Measurements from ENCODE around the gene ARHGEF7. TPM values are rescaled to one million over a fixed set of nuclear protein-coding genes. Genes with fewer than 3 reads are reported as not detected.

The ARHGEF7 gene
- total RNA-seq, 1 donor from 2014 or later = 270 TPM

- Mint-ChIP-seq H3K4me1 (ENCODE audit: unreplicated experiment) (no peaks in the 10 kb centered on the region), H3K9me3 (ENCODE audit: unreplicated experiment) (no peaks in the 10 kb centered on the region), H3K36me3 (ENCODE audit: low read depth, unreplicated experiment) (peaks cover 65% of the 10 kb centered on the region), H3K4me3 (ENCODE audit: unreplicated experiment) (no peak overlapping the region), H3K27ac (ENCODE audit: unreplicated experiment) (no peak overlapping the region), H3K27me3 (ENCODE audit: unreplicated experiment) (peaks cover 12% of the 10 kb centered on the region)
- no peak for TF ChIP-seq CTCF (IDR thresholded peaks at IDR 0.05; ENCODE audit: unreplicated experiment)
- no peak for DNase-seq (ENCODE audit: low spot score)
Measured at GRCh38 chr13:111304041-111304544, 189.0 kb downstream of the ARHGEF7 start.

GRCh38 chr13:111304603-111305289 is 189.6 kb downstream of the ARHGEF7 start:
- no peaks in the 10 kb centered on the region for H3K4me1 Mint-ChIP-seq (ENCODE audit: unreplicated experiment)
- H3K36me3 Mint-ChIP-seq (ENCODE audit: low read depth, unreplicated experiment) = peaks cover 71% of the 10 kb centered on the region

GRCh38 chr13:111312944-111313590 is 198.0 kb downstream of the ARHGEF7 start:
- DNase-seq (ENCODE audit: low spot score) = no peak
- peaks cover 62% of the 10 kb centered on the region for H3K36me3 Mint-ChIP-seq (ENCODE audit: low read depth, unreplicated experiment)
- no peak overlapping the region for H3K4me3 Mint-ChIP-seq (ENCODE audit: unreplicated experiment)
- no peak for TF ChIP-seq CTCF (IDR thresholded peaks at IDR 0.05; ENCODE audit: unreplicated experiment)
- H3K4me1 Mint-ChIP-seq (ENCODE audit: unreplicated experiment) = peaks cover 7% of the 10 kb centered on the region
- H3K27ac Mint-ChIP-seq (ENCODE audit: unreplicated experiment) = no peak overlapping the region
- H3K9me3 Mint-ChIP-seq (ENCODE audit: unreplicated experiment) = no peaks in the 10 kb centered on the region
- H3K27me3 Mint-ChIP-seq (ENCODE audit: unreplicated experiment) = peaks cover 12% of the 10 kb centered on the region

More at GRCh38 chr13:111304603-111305289, 189.6 kb downstream of the ARHGEF7 start:
- H3K9me3 Mint-ChIP-seq (ENCODE audit: unreplicated experiment) = no peaks in the 10 kb centered on the region
- no peak for DNase-seq (ENCODE audit: low spot score)
- peak overlapping the region; percentile 62 for H3K4me3 Mint-ChIP-seq (ENCODE audit: unreplicated experiment)
- TF ChIP-seq CTCF (IDR thresholded peaks at IDR 0.05; ENCODE audit: unreplicated experiment) = no peak
- peaks cover 12% of the 10 kb centered on the region for H3K27me3 Mint-ChIP-seq (ENCODE audit: unreplicated experiment)
- H3K27ac Mint-ChIP-seq (ENCODE audit: unreplicated experiment) = no peak overlapping the region

- H3K27ac Mint-ChIP-seq (ENCODE audit: unreplicated experiment) = peak overlapping the region; percentile 78
- no peaks in the 10 kb centered on the region for H3K9me3 Mint-ChIP-seq (ENCODE audit: unreplicated experiment)
- peaks cover 9% of the 10 kb centered on the region for H3K4me1 Mint-ChIP-seq (ENCODE audit: unreplicated experiment)
- DNase-seq (ENCODE audit: low spot score) = no peak
- H3K27me3 Mint-ChIP-seq (ENCODE audit: unreplicated experiment) = peaks cover 19% of the 10 kb centered on the region
- TF ChIP-seq CTCF (IDR thresholded peaks at IDR 0.05; ENCODE audit: unreplicated experiment) = no peak
- peaks cover 53% of the 10 kb centered on the region for H3K36me3 Mint-ChIP-seq (ENCODE audit: low read depth, unreplicated experiment)
- H3K4me3 Mint-ChIP-seq (ENCODE audit: unreplicated experiment) = peak overlapping the region; percentile 47
Measured at GRCh38 chr13:111313911-111314425, 198.9 kb downstream of the ARHGEF7 start.

- H3K27ac Mint-ChIP-seq (ENCODE audit: unreplicated experiment) = no peak overlapping the region
- no peak for DNase-seq (ENCODE audit: low spot score)
- H3K36me3 Mint-ChIP-seq (ENCODE audit: low read depth, unreplicated experiment) = peaks cover 51% of the 10 kb centered on the region
- no peak overlapping the region for H3K4me3 Mint-ChIP-seq (ENCODE audit: unreplicated experiment)
- TF ChIP-seq CTCF (IDR thresholded peaks at IDR 0.05; ENCODE audit: unreplicated experiment) = no peak
- H3K9me3 Mint-ChIP-seq (ENCODE audit: unreplicated experiment) = no peaks in the 10 kb centered on the region
- peaks cover 21% of the 10 kb centered on the region for H3K27me3 Mint-ChIP-seq (ENCODE audit: unreplicated experiment)
- peaks cover 9% of the 10 kb centered on the region for H3K4me1 Mint-ChIP-seq (ENCODE audit: unreplicated experiment)
Measured at GRCh38 chr13:111314852-111315251, 199.7 kb downstream of the ARHGEF7 start.

Measured in endothelial cell (in vitro differentiated cells).